ENCODE data around the gene WNT11.

- TF ChIP-seq, protein P1, sequence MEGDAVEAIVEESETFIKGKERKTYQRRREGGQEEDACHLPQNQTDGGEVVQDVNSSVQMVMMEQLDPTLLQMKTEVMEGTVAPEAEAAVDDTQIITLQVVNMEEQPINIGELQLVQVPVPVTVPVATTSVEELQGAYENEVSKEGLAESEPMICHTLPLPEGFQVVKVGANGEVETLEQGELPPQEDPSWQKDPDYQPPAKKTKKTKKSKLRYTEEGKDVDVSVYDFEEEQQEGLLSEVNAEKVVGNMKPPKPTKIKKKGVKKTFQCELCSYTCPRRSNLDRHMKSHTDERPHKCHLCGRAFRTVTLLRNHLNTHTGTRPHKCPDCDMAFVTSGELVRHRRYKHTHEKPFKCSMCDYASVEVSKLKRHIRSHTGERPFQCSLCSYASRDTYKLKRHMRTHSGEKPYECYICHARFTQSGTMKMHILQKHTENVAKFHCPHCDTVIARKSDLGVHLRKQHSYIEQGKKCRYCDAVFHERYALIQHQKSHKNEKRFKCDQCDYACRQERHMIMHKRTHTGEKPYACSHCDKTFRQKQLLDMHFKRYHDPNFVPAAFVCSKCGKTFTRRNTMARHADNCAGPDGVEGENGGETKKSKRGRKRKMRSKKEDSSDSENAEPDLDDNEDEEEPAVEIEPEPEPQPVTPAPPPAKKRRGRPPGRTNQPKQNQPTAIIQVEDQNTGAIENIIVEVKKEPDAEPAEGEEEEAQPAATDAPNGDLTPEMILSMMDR (IDR thresholded peaks at IDR 0.05): no peak
- TF ChIP-seq POLR2A (IDR thresholded peaks at IDR 0.05): no peak
Observed at GRCh38 chr11:76194872-76195668, 11.2 kb downstream of the WNT11 start.

Data from esophagus squamous epithelium (tissue), 4 donors.